ENCODE data around the gene FGF12.

FGF12 gene

DNA sequence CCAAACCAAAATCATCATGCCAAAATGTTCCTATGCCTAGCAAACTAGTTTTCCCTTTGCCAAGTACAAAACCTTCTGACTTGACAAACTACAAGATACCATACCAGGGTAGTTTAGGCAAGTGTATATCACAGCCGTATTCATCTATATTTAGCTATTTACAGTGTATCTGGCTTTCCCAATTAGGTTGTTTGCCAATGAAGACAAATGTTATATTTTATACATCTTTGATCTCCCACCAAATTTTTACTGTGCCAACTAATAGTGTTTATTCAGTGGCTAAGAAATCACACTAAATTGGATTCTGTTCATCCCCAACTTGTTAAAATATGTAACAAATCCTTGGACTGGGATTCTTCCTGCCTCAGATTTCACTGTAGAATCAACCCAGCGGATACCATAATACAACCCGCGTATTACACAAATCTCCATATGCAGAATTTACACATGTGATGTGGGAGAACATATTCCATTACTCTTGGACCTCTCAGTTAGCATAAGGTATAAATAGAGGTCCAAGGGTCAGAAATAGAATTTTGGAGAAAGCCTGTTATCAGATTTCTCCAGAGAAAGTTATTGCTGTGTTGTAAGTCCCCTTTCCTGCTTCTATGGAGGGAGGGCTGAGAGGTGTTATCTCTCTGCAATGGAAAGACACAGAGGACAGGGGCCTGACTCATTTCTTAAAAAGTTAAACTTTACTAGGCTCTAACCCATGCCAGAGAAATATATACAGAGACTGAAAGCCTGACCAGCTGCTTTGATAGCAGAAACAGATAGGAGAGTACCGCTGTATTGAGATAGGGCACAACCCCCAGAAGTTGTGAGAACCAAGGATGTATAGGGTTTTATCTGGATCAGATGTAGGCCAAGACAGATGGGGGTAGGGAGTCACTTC, 467.0 kb downstream of the FGF12 start:
- DNase-seq (ENCODE audit: low read depth) = no peak

- no peak for DNase-seq (ENCODE audit: low read depth)
Measured at GRCh38 chr3:192259661-192260060, 467.7 kb downstream of the FGF12 start.

DNA sequence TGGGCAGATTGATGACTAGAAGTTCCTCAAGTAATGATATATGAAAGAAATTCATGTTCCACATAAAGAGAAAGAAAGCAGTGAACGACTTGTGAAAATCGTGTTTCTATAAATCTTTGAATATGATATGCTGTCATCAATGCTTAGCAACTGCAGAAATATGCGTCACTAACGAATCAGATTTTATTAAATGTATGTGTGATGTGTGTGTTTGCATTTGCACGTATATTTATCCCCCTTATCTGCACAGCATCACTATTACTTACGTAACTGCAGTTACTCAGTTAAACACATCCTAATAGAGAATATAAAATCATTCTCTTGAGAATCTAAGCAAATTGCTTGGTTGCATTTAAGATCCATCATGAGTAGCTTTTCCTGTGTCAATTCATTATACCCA, 468.6 kb downstream of the FGF12 start:
- DNase-seq (ENCODE audit: low read depth) = no peak

DNA sequence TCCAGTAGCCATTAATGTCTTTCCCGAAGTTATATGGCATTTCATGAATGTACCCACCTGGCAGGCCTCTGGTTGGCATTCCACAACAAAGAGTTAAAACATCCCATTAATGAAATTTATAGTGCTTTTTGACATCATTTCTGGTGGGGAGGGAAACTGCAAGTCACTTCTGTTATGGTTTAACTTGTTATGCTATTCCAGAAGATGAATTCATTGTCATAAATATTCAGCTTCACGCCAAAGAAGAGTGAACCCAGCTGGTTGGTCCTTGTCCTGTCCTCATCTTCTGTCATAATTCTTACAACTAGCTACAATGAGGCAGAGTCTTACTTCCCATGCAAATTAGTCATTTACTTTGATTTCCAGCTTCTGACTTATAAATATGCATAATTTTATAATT, 471.5 kb downstream of the FGF12 start:
- no peak for DNase-seq (ENCODE audit: low read depth)

- no peak for DNase-seq (ENCODE audit: low read depth)
Measured at GRCh38 chr3:192253138-192253887, 474.0 kb downstream of the FGF12 start.

DNA sequence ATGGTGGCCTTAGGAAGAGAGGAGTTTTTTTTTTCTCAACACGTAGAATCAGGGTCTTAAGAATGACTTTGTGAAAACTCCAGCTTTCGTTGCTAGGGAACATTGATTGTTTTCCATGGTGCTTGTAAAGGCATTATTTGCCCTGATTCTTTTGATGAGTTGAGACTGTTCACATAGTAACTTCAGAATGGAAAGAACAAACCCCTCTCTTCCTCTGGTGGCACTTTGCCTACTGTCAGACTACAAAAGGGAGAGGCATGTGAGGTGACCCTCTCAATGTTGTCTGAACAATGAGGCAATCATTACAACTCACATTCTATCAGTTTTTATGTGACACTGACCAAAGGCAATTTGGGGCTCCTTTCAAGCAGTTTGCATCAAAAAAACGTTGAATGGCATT, 477.8 kb downstream of the FGF12 start:
- no peak for DNase-seq (ENCODE audit: low read depth)

- DNase-seq (ENCODE audit: low read depth) = no peak
Measured at GRCh38 chr3:192246847-192247559, 480.3 kb downstream of the FGF12 start.

GRCh38 chr3:192244591-192244990, 482.8 kb downstream of the FGF12 start:
- no peak for DNase-seq (ENCODE audit: low read depth)

GRCh38 chr3:192239956-192240355, 487.4 kb downstream of the FGF12 start:
- DNase-seq (ENCODE audit: low read depth) = no peak

DNA sequence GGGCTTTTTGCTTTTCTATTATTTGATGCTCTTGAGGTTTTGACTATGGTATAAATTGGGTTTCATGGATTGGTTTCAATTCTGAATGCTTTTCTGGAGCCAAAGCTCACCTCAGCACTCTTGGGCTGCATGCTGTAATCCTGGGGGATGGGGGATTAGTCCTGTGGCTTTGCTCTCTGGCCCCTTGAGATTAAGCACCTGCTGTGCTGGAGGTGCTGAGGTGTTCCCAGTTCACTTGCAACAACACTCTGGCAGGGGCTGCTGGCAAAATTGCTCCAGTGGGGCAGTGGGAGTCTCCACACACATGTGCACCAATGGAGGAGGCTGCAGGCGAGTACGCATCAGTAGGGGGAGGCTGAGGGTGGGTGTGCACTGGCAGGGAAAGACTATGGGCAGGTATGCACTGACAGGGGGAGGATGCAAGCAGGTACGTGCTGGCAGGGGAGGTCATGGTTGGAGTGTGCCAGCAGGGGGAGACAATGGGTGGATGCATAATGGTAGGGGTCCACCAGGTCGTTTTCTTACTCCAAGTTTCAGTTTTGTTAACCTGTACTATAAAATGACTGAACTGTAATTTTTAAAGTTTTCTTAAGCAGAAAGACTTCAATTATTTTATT, 489.2 kb downstream of the FGF12 start:
- DNase-seq (ENCODE audit: low read depth) = no peak

GRCh38 chr3:192229866-192230265, 497.5 kb downstream of the FGF12 start:
- DNase-seq (ENCODE audit: low read depth) = no peak

GRCh38 chr3:192224634-192225155, 502.6 kb downstream of the FGF12 start:
- DNase-seq (ENCODE audit: low read depth) = no peak

DNA sequence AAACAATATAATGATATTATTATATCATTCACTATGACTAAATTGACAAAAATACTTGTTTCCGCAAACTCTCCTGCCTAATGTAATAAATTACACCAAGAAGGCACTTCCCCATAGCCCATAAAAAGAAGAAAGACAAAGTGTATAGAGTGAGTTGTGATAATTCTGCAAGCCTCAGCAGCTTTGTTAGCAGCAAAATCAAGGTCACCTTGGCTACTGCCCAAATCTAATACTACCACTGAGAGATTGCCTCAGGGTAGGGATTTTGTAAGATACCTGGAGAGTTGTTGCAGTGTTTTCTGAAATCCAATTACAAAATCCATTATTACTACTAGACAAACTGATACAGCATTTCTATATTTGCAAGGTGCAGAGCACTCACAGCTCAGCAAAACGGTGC, 503.5 kb downstream of the FGF12 start:
- DNase-seq (ENCODE audit: low read depth) = no peak

DNA sequence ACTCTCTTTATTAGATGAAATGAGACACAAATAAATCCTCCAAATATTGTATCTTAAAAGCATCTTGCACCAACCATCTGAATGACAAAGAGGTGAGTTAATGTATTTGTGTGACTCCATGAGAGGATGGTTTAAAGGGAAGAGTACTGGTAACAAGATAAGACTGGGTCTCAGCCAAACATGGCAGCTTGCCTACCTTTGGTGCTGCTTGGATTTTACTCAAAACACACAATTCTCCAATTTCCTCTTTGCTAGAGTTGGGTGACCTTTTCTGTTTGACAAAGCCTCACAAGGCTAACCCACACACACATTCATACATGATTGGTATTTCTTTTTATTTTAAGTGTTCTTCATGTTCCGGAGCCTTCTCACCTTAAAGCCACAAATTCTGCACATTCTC, 506.4 kb downstream of the FGF12 start:
- DNase-seq (ENCODE audit: low read depth) = no peak

GRCh38 chr3:192219926-192220325, 507.4 kb downstream of the FGF12 start:
- no peak for DNase-seq (ENCODE audit: low read depth)

DNA sequence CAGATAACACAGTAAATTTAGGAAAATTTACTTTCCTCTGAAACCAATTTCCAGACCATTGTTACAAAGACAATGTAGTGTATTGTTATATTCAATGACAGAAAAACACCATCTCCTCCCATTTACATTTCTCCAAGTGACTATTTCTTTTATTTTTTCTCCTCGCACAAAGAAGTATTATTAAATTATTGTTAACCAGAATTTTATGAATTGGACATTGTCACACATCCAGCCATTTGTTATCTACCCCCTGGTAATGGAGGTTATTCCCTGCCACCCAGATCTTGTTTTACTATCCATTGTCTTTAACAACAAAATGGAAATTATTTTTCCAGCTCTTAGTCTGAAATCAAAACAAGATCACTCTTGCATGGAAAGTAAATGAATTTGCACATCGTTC, 511.3 kb downstream of the FGF12 start:
- DNase-seq (ENCODE audit: low read depth) = no peak

DNA sequence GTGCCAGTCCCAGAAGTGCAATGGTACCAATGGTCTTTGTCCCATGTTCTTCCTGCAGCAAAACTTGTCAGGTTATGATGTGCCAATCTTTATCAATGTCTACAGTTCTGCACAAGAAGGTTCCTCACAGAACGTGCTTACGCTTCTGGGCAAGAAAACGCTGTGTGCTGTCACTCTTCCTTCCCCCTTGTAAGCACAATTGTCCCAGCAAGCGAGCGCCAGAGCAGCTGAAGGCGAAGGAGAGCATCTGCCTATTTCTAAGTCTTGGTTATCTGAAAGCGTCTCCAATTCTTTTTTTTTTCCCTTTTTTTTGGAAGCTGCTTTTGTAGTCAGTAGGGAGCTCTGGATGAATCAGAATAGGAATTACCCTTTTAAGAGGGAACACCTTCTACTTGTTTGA, 514.4 kb downstream of the FGF12 start:
- no peak for DNase-seq (ENCODE audit: low read depth)

DNA sequence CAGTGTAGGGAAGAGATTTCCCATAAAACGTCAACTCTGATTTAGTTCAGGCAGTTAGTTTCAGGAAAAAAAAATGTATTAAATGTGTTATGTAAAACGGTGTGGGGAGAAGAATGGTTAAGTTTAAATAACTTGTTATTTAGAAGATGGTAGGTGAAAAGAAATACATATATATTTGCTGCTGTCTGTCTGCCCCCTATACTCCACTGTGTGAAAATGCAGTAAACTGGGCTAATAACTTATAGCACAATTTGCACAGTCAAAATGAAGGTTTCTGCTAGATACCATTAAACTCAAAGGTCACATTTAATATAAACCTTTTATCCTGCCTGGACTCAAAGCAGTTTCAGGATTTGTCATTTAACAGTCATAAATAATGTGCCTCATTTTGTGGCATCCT, 515.0 kb downstream of the FGF12 start:
- no peak for DNase-seq (ENCODE audit: low read depth)

DNA sequence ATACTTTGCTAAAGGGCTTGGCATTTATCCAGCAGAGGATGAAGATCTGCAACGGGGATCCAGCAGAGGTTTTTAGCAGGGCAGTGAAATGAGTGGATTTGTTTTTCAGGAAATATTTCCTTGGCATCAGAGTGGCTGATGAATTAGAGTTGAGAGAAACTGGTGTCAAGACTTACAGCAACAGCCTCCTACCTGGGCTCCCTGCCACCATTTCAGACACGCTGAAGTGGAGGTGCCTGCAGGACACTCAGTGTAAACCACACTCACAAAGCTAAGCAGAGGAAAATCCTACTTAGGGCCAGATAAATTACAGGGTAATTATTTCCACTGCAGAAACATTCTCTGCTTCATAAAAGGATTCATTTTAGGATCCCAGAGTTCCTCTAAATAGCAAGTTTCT, 519.7 kb downstream of the FGF12 start:
- DNase-seq (ENCODE audit: low read depth) = no peak

GRCh38 chr3:192207239-192207638, 520.1 kb downstream of the FGF12 start:
- DNase-seq (ENCODE audit: low read depth) = no peak

DNA sequence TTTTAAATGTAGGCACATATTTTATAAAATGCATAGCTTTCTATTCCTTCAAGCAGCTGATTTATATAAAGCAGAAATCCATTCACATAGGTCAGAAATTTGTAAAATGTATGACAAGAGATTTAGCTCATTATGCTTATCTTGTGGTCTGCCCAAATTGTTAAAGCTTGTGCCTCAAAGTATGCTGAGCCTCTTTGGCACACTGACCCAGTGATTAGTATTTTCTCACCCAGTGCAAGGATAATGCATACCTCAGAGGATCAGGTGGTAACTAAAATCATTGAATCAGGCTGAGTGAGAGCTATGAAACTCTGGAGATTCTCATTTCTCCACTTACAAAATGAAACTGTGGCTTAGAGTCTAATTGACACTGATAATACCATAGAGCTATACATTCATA, 533.3 kb downstream of the FGF12 start:
- no peak for DNase-seq (ENCODE audit: low read depth)

- peak; percentile 1 for DNase-seq (ENCODE audit: low read depth)
Measured at GRCh38 chr3:192188218-192188835, 539.0 kb downstream of the FGF12 start.
